ENCODE results near the gene SLC44A1. TPM values are rescaled to one million over a fixed set of nuclear protein-coding genes. Genes with fewer than 3 reads are reported as not detected.

Gene SLC44A1
- total and polyA plus RNA-seq, 2 of the 13 experiments (the other 11 are each of a cell fraction or from before 2014, with no cell fraction given) = 21.4 to 40.8 TPM

- no peak for TF ChIP-seq ZNF407 (CRISPR knock-in tag; IDR thresholded peaks at IDR 0.05; ENCODE audit: not compliant biosample characterization)
- no peak for TF ChIP-seq ZNF207 (IDR thresholded peaks at IDR 0.05; ENCODE audit: borderline replicate concordance)
- TF ChIP-seq STAG1 (CRISPR knock-in tag; IDR thresholded peaks at IDR 0.05) = peak; percentile 55
- TF ChIP-seq SRY (CRISPR knock-in tag; IDR thresholded peaks at IDR 0.05) = peak; percentile 62; the same call in 1 of the 2 replicates
- TF ChIP-seq ETV6 (CRISPR knock-in tag; conservative IDR thresholded peaks at IDR 0.05) = no peak
- no peak for TF ChIP-seq NFRKB (IDR thresholded peaks at IDR 0.05)
- no peak for TF ChIP-seq MIXL1 (CRISPR knock-in tag; IDR thresholded peaks at IDR 0.05)
- no peak for TF ChIP-seq ISX (CRISPR knock-in tag; conservative IDR thresholded peaks at IDR 0.05)
- no peak for TF ChIP-seq CHD4 (IDR thresholded peaks at IDR 0.05; ENCODE audit: borderline replicate concordance, low read length)
- TF ChIP-seq STAT5B (CRISPR knock-in tag; IDR thresholded peaks at IDR 0.05) = no peak
- TF ChIP-seq AKAP8 (CRISPR knock-in tag; IDR thresholded peaks at IDR 0.05) = no peak; the same call in 1 of the 2 replicates
- TF ChIP-seq HIC2 (CRISPR knock-in tag; IDR thresholded peaks at IDR 0.05; ENCODE audit: low read depth) = no peak
- no peak for TF ChIP-seq YEATS2 (CRISPR knock-in tag; IDR thresholded peaks at IDR 0.05; ENCODE audit: borderline replicate concordance)
- TF ChIP-seq ZNF674 (CRISPR knock-in tag; IDR thresholded peaks at IDR 0.05; ENCODE audit: low read depth) = no peak
- 0 out of 2 replicates have a peak, but pooled peaks have one; percentile 41 for TF ChIP-seq KLF9 (CRISPR knock-in tag; IDR thresholded peaks at IDR 0.05; ENCODE audit: low read depth)
- no peak for TF ChIP-seq ZNF235 (CRISPR knock-in tag; IDR thresholded peaks at IDR 0.05; ENCODE audit: borderline replicate concordance)
- TF ChIP-seq ZNF577 (CRISPR knock-in tag; IDR thresholded peaks at IDR 0.05; ENCODE audit: borderline replicate concordance, low read depth) = no peak
- TF ChIP-seq ZNF136 (CRISPR knock-in tag; IDR thresholded peaks at IDR 0.05; ENCODE audit: low read depth) = no peak
- TF ChIP-seq THYN1 (CRISPR knock-in tag; IDR thresholded peaks at IDR 0.05; ENCODE audit: borderline replicate concordance, low read depth) = no peak
- no peak; the same call in 1 of the 2 replicates for TF ChIP-seq ZBTB8A (CRISPR knock-in tag; IDR thresholded peaks at IDR 0.05; ENCODE audit: borderline replicate concordance, low read depth)
These were observed 203.7 kb downstream of the SLC44A1 start, which contains the start of gene FSD1L (continued) for GRCh38 chr9:105447814-105448812.
